Stimulated activated naive CD8-positive, alpha-beta T cell treated with anti-CD3 and anti-CD28 coated beads, Interleukin-15, Interleukin-2, amounts not matched to agents 100 U/mL and 50 U/mL, for 24 hours (primary cell): ENCODE data around the gene KLHDC8A.

Source experiments
- ATAC-seq: fragments of 150-1000 bp; cut with Tn5 transposase; one replicate; pipeline ENCODE4 v1.10.0; 2021
- DNase-seq: peaks from one replicate; pipeline ENCODE4 v3.0.0; 2021

KLHDC8A gene

GRCh38 chr1:205343431-205344065 is 13.2 kb downstream of the KLHDC8A start:
- DNase-seq (peak; percentile 23), ATAC-seq (no peak)

GRCh38 chr1:205342986-205343385 is 13.7 kb downstream of the KLHDC8A start:
- ATAC-seq (no peak), DNase-seq (no peak)

GRCh38 chr1:205340676-205341075 is 16.0 kb downstream of the KLHDC8A start:
- ATAC-seq (no peak), DNase-seq (no peak)

- DNase-seq = no peak
- ATAC-seq = peak; percentile 48
Observed at GRCh38 chr1:205339717-205340116, 17.0 kb downstream of the KLHDC8A start.

GRCh38 chr1:205339197-205339702 is 17.5 kb downstream of the KLHDC8A start:
- DNase-seq (no peak), ATAC-seq (no peak)

GRCh38 chr1:205338011-205338410 is 18.7 kb downstream of the KLHDC8A start:
- DNase-seq = no peak
- no peak for ATAC-seq

- DNase-seq = no peak
Observed at GRCh38 chr1:205337481-205337880, 19.2 kb downstream of the KLHDC8A start.

GRCh38 chr1:205335692-205336091 is 21.0 kb downstream of the KLHDC8A start:
- DNase-seq (peak; percentile 90), ATAC-seq (peak; percentile 82)

More at GRCh38 chr1:205337481-205337880, 19.2 kb downstream of the KLHDC8A start:
- ATAC-seq = no peak

GRCh38 chr1:205332015-205332791 is 24.5 kb downstream of the KLHDC8A start:
- ATAC-seq (no peak), DNase-seq (no peak)

GRCh38 chr1:205330150-205330549 is 26.6 kb downstream of the KLHDC8A start:
- DNase-seq (no peak), ATAC-seq (no peak)

GRCh38 chr1:205329719-205330118 is 27.0 kb downstream of the KLHDC8A start:
- no peak for DNase-seq
- ATAC-seq = no peak

- ATAC-seq = no peak
Observed at GRCh38 chr1:205328476-205328875, 28.2 kb downstream of the KLHDC8A start.

GRCh38 chr1:205326812-205327466 is 29.8 kb downstream of the KLHDC8A start:
- no peak for DNase-seq
- no peak for ATAC-seq

More at GRCh38 chr1:205328476-205328875, 28.2 kb downstream of the KLHDC8A start:
- DNase-seq = no peak

- ATAC-seq = no peak
- peak; percentile 69 for DNase-seq
Observed at GRCh38 chr1:205325334-205325884, 31.3 kb downstream of the KLHDC8A start.

GRCh38 chr1:205324781-205325180 is 31.9 kb downstream of the KLHDC8A start:
- ATAC-seq (no peak), DNase-seq (no peak)

- ATAC-seq (no peak), DNase-seq (no peak)
Observed at GRCh38 chr1:205323794-205324193, 32.9 kb downstream of the KLHDC8A start.

GRCh38 chr1:205321959-205322283 is 34.8 kb downstream of the KLHDC8A start:
- DNase-seq (no peak), ATAC-seq (no peak)

- ATAC-seq = peak; percentile 84
- DNase-seq = peak; percentile 90
Observed at GRCh38 chr1:205321162-205321958, 35.4 kb downstream of the KLHDC8A start, which contains the start of gene NUAK2. NUAK2 (minus strand) TSS chr1:205321745; CDS start chr1:205321628, 117 bp downstream.

- peak; percentile 16 for ATAC-seq
- peak; percentile 28 for DNase-seq
Observed at GRCh38 chr1:205319081-205320018, 37.4 kb downstream of the KLHDC8A start.

GRCh38 chr1:205318231-205318991 is 38.3 kb downstream of the KLHDC8A start:
- ATAC-seq = no peak
- DNase-seq = no peak
